ENCODE results near the gene CYBA. TPM values are rescaled to one million over a fixed set of nuclear protein-coding genes. Genes with fewer than 3 reads are reported as not detected.

Gene CYBA
- total RNA-seq, 2 donors from 2014 or later: 188 to 220 TPM

DNA sequence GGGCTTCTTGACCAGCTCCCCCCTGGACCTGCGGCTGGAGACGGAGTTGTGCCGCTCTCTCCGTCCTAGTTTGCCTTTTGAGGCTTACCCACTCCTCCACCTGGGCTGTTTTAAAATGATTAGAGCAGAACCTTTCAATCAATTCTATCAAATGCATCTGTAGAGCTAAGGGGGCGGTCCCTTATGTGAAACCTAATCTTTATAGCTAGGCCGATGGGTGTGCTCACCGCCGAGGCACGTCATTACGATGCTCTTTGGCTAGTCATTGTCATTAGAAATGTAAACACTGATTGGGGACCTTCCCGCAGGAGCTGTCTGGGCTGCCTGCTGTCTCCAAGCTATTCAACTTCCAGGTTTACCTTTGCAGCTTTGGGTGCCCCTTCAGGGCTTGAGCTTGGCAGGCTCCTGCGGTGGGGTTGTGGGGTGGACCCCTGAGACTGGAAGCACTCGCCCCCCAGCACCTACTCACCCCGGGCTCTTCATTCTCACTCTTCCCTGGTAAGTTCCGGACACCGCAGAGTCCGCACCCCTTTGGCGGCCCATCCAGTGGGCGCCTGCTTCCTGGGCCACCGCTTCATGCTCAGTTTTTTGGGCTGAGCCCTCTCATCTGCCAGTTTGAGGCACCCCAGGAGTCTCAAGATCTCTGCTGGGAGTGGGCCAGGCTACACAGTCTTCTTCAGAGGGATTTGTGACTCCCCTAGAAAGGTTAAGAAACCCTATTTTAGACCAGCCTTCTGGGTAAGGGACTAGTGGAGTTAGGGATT lies 33.4 kb downstream of the CYBA start:
- peak overlapping the region; percentile 45 for H3K9ac ChIP-seq (ENCODE audit: extremely low read depth, low read length, poor library complexity, severe bottlenecking)
- Mint-ChIP-seq H3K4me1 (peaks cover 39% of the 10 kb centered on the region), H3K27ac (peak overlapping the region; percentile 85), H3K36me3 (ENCODE audit: low read depth) (peaks cover 37% of the 10 kb centered on the region), H3K9me3 (no peaks in the 10 kb centered on the region), H3K4me3 (peak overlapping the region; percentile 0), H3K27me3 (ENCODE audit: insufficient read depth) (no peaks in the 10 kb centered on the region)
- peak; percentile 71 for DNase-seq
- no peak overlapping the region for H3K4me3 ChIP-seq (ENCODE audit: low read length)
- peaks cover 51% of the 10 kb centered on the region for H3K36me3 ChIP-seq (ENCODE audit: control insufficient read depth, insufficient read depth, low read length)
- no peaks in the 10 kb centered on the region for H3K27me3 ChIP-seq (ENCODE audit: control insufficient read depth, insufficient read depth, low read length, poor library complexity, severe bottlenecking)
- H3K9me3 ChIP-seq (ENCODE audit: control insufficient read depth, low read length): no peaks in the 10 kb centered on the region
- H3K4me1 ChIP-seq (ENCODE audit: control insufficient read depth, insufficient read depth, low read length): peaks cover 33% of the 10 kb centered on the region
- H3K27ac ChIP-seq (ENCODE audit: low read depth, low read length): peak overlapping the region; percentile 41
- TF ChIP-seq, protein P1, sequence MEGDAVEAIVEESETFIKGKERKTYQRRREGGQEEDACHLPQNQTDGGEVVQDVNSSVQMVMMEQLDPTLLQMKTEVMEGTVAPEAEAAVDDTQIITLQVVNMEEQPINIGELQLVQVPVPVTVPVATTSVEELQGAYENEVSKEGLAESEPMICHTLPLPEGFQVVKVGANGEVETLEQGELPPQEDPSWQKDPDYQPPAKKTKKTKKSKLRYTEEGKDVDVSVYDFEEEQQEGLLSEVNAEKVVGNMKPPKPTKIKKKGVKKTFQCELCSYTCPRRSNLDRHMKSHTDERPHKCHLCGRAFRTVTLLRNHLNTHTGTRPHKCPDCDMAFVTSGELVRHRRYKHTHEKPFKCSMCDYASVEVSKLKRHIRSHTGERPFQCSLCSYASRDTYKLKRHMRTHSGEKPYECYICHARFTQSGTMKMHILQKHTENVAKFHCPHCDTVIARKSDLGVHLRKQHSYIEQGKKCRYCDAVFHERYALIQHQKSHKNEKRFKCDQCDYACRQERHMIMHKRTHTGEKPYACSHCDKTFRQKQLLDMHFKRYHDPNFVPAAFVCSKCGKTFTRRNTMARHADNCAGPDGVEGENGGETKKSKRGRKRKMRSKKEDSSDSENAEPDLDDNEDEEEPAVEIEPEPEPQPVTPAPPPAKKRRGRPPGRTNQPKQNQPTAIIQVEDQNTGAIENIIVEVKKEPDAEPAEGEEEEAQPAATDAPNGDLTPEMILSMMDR (conservative IDR thresholded peaks at IDR 0.05): no peak
- 74 to 82% methylated on average over 10 to 20 of the region's 20 CpGs for WGBS, 2 experiments (ENCODE audit: insufficient coverage in 1 of 2, insufficient read length in 1 of 2)

DNA sequence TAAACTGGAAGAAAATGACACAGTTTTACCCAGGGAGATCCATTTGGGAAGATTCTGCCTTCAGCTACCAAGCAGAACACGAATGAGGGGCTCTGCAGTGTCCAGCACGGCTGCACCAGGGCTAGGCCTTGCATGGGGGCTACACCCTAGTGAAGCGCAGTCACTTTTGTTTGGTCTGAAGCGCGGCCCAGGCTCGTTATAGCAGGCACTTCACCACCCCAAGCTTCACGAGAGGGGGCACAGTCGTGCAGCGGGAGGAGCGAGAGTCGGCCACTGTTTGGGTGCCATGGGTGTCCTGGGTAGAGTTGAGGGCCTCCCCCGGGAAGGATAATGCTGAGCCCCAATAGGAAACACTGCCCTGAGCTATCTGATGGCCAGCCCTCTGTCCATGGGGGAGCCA lies 34.1 kb downstream of the CYBA start:
- Mint-ChIP-seq H3K36me3 (ENCODE audit: low read depth) (peaks cover 35% of the 10 kb centered on the region), H3K9me3 (no peaks in the 10 kb centered on the region), H3K27ac (peak overlapping the region; percentile 85), H3K4me1 (peaks cover 39% of the 10 kb centered on the region), H3K4me3 (no peak overlapping the region), H3K27me3 (ENCODE audit: insufficient read depth) (no peaks in the 10 kb centered on the region)
- Histone ChIP-seq H3K9me3 (ENCODE audit: control insufficient read depth, low read length) (no peaks in the 10 kb centered on the region), H3K27me3 (ENCODE audit: control insufficient read depth, insufficient read depth, low read length, poor library complexity, severe bottlenecking) (no peaks in the 10 kb centered on the region), H3K4me1 (ENCODE audit: control insufficient read depth, insufficient read depth, low read length) (peaks cover 33% of the 10 kb centered on the region), H3K36me3 (ENCODE audit: control insufficient read depth, insufficient read depth, low read length) (peaks cover 50% of the 10 kb centered on the region), H3K27ac (ENCODE audit: low read depth, low read length) (no peak overlapping the region), H3K9ac (ENCODE audit: extremely low read depth, low read length, poor library complexity, severe bottlenecking) (peak overlapping the region; percentile 38), H3K4me3 (ENCODE audit: low read length) (no peak overlapping the region)
- 95 to 97% methylated on average over 8 to 12 of the region's 12 CpGs for whole genome bisulfite sequencing, 2 experiments (ENCODE audit: insufficient coverage in 1 of 2, insufficient read length in 1 of 2)
- TF ChIP-seq, protein P1 (conservative IDR thresholded peaks at IDR 0.05): no peak
- no peak for DNase-seq

DNA sequence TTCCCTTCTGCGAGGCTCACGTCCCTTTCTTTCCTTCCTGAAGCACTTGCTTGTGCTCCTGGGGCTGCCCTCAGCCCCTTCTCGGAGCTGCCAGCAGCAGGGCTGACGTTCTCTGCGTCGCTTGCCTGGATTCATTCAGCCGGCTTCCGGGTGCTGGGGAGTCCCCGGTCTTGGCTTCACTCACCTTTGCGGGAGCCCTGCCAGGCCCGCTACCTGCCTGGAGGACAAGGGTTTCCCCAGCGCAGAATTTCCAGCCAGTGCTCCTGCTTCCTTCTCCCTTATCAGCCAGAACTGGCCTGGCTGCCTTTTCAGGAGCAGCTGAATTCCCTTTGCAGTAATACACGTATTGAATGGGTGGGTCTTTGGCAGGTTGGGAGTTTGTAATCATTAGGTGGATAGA lies 34.5 kb downstream of the CYBA start:
- Histone ChIP-seq H3K36me3 (ENCODE audit: control insufficient read depth, insufficient read depth, low read length) (peaks cover 51% of the 10 kb centered on the region), H3K9me3 (ENCODE audit: control insufficient read depth, low read length) (no peaks in the 10 kb centered on the region), H3K9ac (ENCODE audit: extremely low read depth, low read length, poor library complexity, severe bottlenecking) (peak overlapping the region; percentile 38), H3K27me3 (ENCODE audit: control insufficient read depth, insufficient read depth, low read length, poor library complexity, severe bottlenecking) (no peaks in the 10 kb centered on the region), H3K4me3 (ENCODE audit: low read length) (no peak overlapping the region), H3K27ac (ENCODE audit: low read depth, low read length) (no peak overlapping the region), H3K4me1 (ENCODE audit: control insufficient read depth, insufficient read depth, low read length) (peaks cover 33% of the 10 kb centered on the region)
- Mint-ChIP-seq H3K9me3 (no peaks in the 10 kb centered on the region), H3K4me3 (no peak overlapping the region), H3K27me3 (ENCODE audit: insufficient read depth) (no peaks in the 10 kb centered on the region), H3K36me3 (ENCODE audit: low read depth) (peaks cover 36% of the 10 kb centered on the region), H3K4me1 (peaks cover 39% of the 10 kb centered on the region), H3K27ac (peak overlapping the region; percentile 85)
- no peak for DNase-seq
- TF ChIP-seq, protein P1 (conservative IDR thresholded peaks at IDR 0.05): no peak
- WGBS, 2 experiments (ENCODE audit: insufficient coverage in 1 of 2, insufficient read length in 1 of 2): 94% methylated on average over 7 to 13 of the region's 13 CpGs
